Vagina (tissue), 2 donors: ENCODE results near the gene MAPK6.

Experiments used
- CTCF ChIP-seq, 3 experiments: fragments of 450-650 bp in 2 of 3; fragments of 200-600 bp in 1 of 3; sonication (generic) in 1 of 3; IDR thresholded peaks; one replicate each; pipeline ENCODE4 v1.5.1; 2017 to 2019; ENCODE audit warnings: antibody characterized with exemption in 3 of 3, mild to moderate bottlenecking in 2 of 3, moderate library complexity in 2 of 3
- POLR2A ChIP-seq, 2 donors: fragments of 450-650 bp; IDR thresholded peaks; one replicate each; pipeline ENCODE4 v1.6.1; 2017; ENCODE audit warnings: antibody characterized with exemption in 2 of 2, mild to moderate bottlenecking in 2 of 2, moderate library complexity in 2 of 2
- POLR2AphosphoS5 ChIP-seq, 2 donors: sonication (generic); formaldehyde crosslinking; IDR thresholded peaks; one replicate each; pipeline ENCODE4 v1.9.0; 2017; ENCODE audit warnings: antibody characterized with exemption in 2 of 2, mild to moderate bottlenecking in 2 of 2, low read depth in 1 of 2; ENCODE audit not compliant: insufficient read depth in 1 of 2

GRCh38 chr15:52080706-52081392 is 61.8 kb downstream of the MAPK6 start:
- no peak for TF ChIP-seq CTCF (IDR thresholded peaks at IDR 0.05)
- TF ChIP-seq POLR2A (IDR thresholded peaks at IDR 0.05): no peak
- TF ChIP-seq POLR2AphosphoS5 (IDR thresholded peaks at IDR 0.05; ENCODE audit: insufficient read depth in 1 of 2, low read depth in 1 of 2): no peak
